B cell (primary cell): ENCODE data around the gene SUMO3.

Experiments used
- CTCF ChIP-seq: fragments of 200-600 bp; IDR thresholded peaks from one replicate; pipeline ENCODE4 v1.8.0; 2022; ENCODE audit warnings: antibody characterized with exemption, mild to moderate bottlenecking
- EZH2 ChIP-seq: IDR thresholded peaks from 2 replicates; pipeline ENCODE4 v1.6.1; 2012; ENCODE audit warnings: borderline replicate concordance, low read depth, mild to moderate bottlenecking, moderate library complexity, low read length; ENCODE audit not compliant: insufficient read depth, poor library complexity, severe bottlenecking

- no peak for TF ChIP-seq EZH2
- no peak for TF ChIP-seq CTCF
Measured at GRCh38 chr21:44803651-44804050, 14.2 kb downstream of the SUMO3 start.
